Renal cortex interstitium (tissue), 11 donors: Measurements from ENCODE around the gene PDE4D. TPM values are rescaled to one million over a fixed set of nuclear protein-coding genes. Genes with fewer than 3 reads are reported as not detected.

Experiments
- DNase-seq, 11 donors: peaks; one replicate each; pipeline ENCODE4 v3.0.0-alpha.2; 2013; ENCODE audit warnings: low read depth in 9 of 11, low spot score in 4 of 11; ENCODE audit errors: extremely low read depth in 1 of 11
- polyA plus RNA-seq, 3 donors: library from polyadenylated mRNA; unstranded; fragments of 120-200 nt; gene quantifications; one replicate each; pipeline ENCODE4 v1.2.1, GENCODE V29; 2013; ENCODE audit not compliant: insufficient read length in 3 of 3

PDE4D gene
- polyA plus RNA-seq, 3 donors = 18.6 to 43.9 (median 21.4) TPM

DNA sequence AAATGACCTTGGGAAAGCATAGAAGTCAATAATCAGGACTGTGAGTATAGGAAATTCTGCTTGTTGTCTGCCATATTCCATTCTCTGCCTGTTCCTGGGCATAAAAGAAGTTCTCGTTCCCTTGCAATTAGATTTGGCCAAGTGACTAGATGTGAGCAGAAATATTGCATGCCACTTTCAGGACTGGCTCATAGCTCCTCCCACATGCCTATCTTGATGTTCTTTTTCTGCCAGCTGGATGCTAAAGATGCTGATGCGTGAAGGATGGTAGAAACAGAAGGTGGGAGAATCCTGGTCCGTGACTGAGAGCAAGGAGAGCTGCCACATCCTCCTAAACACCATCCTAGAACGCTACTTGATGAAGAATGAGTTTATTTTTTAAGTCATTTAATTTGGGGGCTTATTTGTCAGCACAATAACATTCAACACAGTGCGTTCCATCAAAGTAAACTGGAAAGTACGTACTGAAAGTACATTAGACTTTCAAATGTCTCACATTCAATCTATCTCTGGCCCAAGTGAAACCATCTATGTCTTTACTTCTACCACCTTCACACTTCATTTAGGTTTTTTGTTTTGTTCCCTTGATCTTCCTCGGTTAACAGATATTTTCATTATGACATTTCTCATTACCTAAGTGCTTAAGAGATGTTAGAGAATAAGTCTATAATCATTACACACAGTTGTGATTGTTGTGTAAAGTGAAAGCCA lies 662.1 kb downstream of the PDE4D start:
- no peak for DNase-seq

GRCh38 chr5:59222687-59223511 lies 670.6 kb downstream of the PDE4D start:
- DNase-seq = no peak

GRCh38 chr5:59221769-59222168 lies 671.8 kb downstream of the PDE4D start:
- no peak for DNase-seq

DNA sequence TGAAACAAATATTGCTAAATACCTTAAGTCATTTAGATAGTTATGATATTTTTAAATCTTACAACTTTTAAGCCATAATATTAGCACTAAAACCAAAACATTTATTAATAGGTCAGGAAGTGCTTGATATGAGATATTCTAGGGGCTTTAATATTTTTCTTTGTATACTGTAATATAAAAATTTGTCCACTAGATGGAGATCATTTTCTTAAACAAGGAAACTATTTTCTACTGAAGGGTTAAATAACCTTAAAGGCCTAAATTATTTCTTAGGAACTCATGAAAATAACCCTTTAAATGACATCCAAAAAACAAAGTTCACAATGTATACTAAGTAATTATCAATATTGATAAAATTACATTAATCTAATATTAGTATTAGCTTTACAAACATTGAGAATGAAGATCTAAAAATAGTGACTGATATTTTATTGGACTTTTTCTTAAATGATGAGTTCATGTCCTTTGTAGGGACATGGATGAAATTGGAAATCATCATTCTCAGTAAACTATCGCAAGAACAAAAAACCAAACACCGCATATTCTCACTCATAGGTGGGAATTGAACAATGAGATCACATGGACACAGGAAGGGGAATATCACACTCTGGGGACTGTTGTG lies 675.0 kb downstream of the PDE4D start:
- no peak for DNase-seq

GRCh38 chr5:59216841-59217240 lies 676.7 kb downstream of the PDE4D start:
- DNase-seq = peak in 1 of 11 donors; percentile 17

GRCh38 chr5:59212596-59212995 lies 680.9 kb downstream of the PDE4D start:
- DNase-seq = no peak

GRCh38 chr5:59209758-59210359 lies 683.7 kb downstream of the PDE4D start:
- no peak for DNase-seq

GRCh38 chr5:59208474-59208873 lies 685.1 kb downstream of the PDE4D start:
- DNase-seq = no peak

- DNase-seq = no peak
Measured at GRCh38 chr5:59207401-59207800, 686.1 kb downstream of the PDE4D start.

- no peak for DNase-seq
Measured at GRCh38 chr5:59206132-59206581, 687.4 kb downstream of the PDE4D start.

DNA sequence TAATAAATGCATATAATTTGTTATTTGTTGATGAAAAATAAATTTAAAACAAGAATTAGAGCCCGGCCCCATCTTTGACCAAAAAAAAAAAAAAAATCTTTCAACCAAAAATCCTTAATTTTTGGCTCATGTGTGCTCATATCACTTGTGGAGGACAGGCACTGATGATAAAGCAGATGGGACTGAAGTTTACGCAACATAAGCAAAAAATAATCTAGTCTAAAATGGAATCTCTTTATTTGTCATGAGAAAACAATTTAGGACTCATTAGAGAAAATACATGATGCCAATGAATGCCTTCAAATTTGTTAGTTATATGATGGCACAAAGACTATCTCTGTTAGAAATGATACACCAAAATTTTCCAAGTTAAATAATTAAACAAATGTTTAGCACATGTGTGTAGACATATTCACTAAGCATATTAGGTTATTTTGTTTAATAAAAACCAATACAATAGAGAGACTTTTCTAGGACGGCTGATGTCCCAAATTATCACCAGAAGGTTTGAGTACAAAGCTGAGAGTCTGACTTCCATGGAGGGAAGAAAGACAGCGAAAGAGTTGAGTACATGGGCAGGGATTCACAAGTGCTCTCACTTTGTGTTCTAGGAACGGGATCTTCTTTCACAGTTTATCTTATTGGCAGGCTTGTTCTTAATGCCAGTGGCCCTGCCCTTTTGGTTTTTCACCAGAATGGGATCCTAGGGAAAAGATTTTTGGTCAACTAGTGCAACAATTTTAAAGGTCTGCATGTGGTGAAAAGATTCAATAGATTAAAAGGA lies 689.2 kb downstream of the PDE4D start:
- DNase-seq = no peak

- DNase-seq = no peak
Measured at GRCh38 chr5:59199868-59200267, 693.7 kb downstream of the PDE4D start.

DNA sequence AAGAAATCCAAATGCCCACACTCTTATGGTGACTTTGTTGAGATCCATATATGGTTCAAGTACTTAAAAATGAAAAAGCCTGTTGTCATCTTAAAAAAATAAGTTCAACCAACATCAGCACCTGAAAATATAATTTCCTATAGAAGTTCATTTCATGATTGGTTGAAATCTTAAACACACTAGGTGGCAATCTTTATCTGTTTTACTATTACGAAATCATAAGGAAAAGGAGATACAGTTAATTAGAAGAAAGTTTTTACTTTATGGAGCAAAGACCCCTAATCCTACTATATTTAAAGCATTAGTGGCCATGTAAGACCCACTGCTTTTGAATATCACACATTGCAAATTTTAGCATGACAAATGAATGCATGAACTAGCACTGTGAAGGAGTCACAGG lies 694.7 kb downstream of the PDE4D start:
- DNase-seq = no peak

GRCh38 chr5:59198365-59198764 lies 695.2 kb downstream of the PDE4D start:
- no peak for DNase-seq

DNA sequence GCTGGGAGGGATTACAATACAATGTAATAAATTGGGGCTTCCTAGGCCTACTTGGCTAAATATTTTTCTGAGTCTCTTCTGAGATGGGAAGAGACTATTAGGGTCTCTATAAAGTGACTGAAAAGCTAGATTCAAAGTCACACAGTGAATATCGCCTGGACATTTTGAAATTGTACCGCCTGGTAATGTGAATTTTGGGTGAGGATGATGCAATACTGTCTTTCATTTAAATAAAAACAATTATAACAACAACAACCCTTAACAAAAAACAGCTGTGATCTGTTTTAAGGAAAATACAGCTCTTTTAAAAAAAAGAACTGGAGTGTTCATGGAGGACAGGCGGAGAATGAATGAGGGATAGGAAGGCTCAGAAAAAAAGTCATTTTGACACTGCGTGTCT lies 695.6 kb downstream of the PDE4D start:
- DNase-seq = no peak

- no peak for DNase-seq
Measured at GRCh38 chr5:59193616-59194319, 699.8 kb downstream of the PDE4D start.

GRCh38 chr5:59190746-59191145 lies 702.8 kb downstream of the PDE4D start:
- no peak for DNase-seq

DNA sequence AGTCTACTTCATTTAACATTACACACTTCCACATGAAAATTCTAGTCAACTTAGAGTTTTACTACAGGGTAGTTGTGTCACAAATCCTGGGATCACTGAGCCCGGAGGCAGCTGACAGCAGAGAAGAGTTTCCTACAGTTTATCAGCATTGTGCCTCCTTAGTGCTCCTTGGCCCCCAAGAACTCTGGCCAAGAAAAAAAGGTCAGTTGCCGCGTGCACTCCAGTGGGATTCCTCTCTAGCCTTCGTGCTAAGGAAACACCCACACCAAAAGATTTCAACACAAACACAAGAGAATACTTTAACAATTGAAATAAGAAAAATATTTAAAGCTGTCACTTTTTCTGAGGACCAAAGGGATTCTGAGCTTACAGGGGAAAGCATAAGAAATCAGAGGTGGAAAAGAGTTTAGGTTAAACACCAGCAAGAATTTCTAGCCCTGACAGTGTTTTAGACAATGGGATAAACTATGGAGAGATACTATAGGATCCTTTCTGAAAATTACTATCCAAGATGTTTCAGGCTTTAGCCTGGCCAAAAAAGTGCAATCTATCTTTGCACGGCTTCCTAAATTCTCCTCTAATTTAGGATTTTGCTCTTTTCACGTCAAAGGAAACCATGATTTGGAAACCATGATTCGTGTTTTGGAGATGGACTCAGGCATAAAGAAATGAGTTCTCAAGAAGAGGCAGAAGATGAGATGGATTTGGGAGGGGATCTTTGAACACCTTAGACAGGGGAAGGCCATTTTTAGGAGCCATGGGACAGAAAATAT lies 703.9 kb downstream of the PDE4D start:
- DNase-seq = no peak
